ENCODE measurements around the gene PLAGL2. TPM values are rescaled to one million over a fixed set of nuclear protein-coding genes. Genes with fewer than 3 reads are reported as not detected.

PLAGL2 gene
- total and polyA plus RNA-seq, 2 of the 8 experiments (the other 6 are each of a cell fraction or from before 2014, with no cell fraction given) = 20.6 to 25.4 TPM

GRCh38 chr20:32240205-32240604, 32.7 kb upstream of the PLAGL2 start (continued):
- TF ChIP-seq CHD7 (IDR thresholded peaks at IDR 0.05; ENCODE audit: insufficient replicate concordance, low read length) (no peak), GABPA (IDR thresholded peaks at IDR 0.05; ENCODE audit: borderline replicate concordance, insufficient read depth, low read length) (no peak)

All from H1 (cell line).